Prostate gland (tissue), 2 donors: ENCODE measurements around the gene SMPDL3A.

ENCODE experiments used
- POLR2A ChIP-seq: fragments of 450-650 bp; IDR thresholded peaks from one replicate; pipeline ENCODE4 v1.6.1; 2016; ENCODE audit warnings: antibody characterized with exemption, mild to moderate bottlenecking
- TF ChIP-seq, protein P1 (sequence below), 4 experiments: fragments of 200-600 bp in 2 of 4; fragments of 450-650 bp in 2 of 4; sonication (generic) in 2 of 4; IDR thresholded peaks; 1 replicate in 3 of 4; 2 replicates in 1 of 4; pipeline ENCODE4 v1.5.1; 2016 to 2019; ENCODE audit warnings: antibody characterized with exemption in 4 of 4, mild to moderate bottlenecking in 2 of 4, moderate library complexity in 2 of 4

DNA sequence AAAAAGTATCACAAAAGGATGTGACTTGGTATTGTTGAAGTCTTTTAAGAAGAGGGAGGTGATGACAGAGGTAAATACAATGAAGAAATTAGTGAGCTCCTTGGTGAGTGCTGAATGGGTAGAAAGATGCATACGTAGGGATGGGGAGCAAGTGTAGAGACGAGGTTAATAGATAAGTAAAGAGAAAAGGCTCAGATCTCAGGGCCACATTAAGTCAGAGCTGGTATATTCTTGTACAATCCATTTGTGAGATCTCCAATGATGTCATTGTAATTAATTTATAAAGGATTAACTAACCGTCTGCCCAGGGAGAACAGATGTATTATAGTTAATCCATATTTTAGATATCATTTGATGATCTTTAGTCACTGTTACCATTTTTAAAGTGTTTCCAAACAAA is 43.4 kb downstream of the SMPDL3A start:
- TF ChIP-seq, protein P1, sequence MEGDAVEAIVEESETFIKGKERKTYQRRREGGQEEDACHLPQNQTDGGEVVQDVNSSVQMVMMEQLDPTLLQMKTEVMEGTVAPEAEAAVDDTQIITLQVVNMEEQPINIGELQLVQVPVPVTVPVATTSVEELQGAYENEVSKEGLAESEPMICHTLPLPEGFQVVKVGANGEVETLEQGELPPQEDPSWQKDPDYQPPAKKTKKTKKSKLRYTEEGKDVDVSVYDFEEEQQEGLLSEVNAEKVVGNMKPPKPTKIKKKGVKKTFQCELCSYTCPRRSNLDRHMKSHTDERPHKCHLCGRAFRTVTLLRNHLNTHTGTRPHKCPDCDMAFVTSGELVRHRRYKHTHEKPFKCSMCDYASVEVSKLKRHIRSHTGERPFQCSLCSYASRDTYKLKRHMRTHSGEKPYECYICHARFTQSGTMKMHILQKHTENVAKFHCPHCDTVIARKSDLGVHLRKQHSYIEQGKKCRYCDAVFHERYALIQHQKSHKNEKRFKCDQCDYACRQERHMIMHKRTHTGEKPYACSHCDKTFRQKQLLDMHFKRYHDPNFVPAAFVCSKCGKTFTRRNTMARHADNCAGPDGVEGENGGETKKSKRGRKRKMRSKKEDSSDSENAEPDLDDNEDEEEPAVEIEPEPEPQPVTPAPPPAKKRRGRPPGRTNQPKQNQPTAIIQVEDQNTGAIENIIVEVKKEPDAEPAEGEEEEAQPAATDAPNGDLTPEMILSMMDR (IDR thresholded peaks at IDR 0.05) = no peak
- TF ChIP-seq POLR2A = no peak
